Stomach (tissue), 9 donors: ENCODE data around the gene LHX4. TPM values are rescaled to one million over a fixed set of nuclear protein-coding genes. Genes with fewer than 3 reads are reported as not detected.

ENCODE experiments used
- DNase-seq, 2 donors: peaks; one replicate each; pipeline versions ENCODE4 v3.0.0 to v3.0.0-alpha.2; 2013 to 2019
- H3K27ac ChIP-seq, 5 donors: fragments of 200-600 bp in 4 of 5; sonication (generic) in 4 of 5; one replicate each; pipeline ENCODE4 v1.5.1; 2013 to 2019; ENCODE audit warnings: mild to moderate bottlenecking in 1 of 5, moderate library complexity in 1 of 5
- H3K27me3 ChIP-seq, 3 donors: fragments of 200-600 bp; sonication (generic); one replicate each; pipeline ENCODE4 v1.5.1; 2017 to 2019; ENCODE audit warnings: mixed run types in 1 of 3
- H3K36me3 ChIP-seq, 4 donors: fragments of 200-600 bp; sonication (generic); 1 replicate in 3 of 4; 2 replicates in 1 of 4; pipeline ENCODE4 v1.5.1; 2016 to 2019
- H3K4me1 ChIP-seq, 4 donors: fragments of 200-600 bp; sonication (generic); one replicate each; pipeline ENCODE4 v1.5.1; 2016 to 2019
- H3K4me3 ChIP-seq, 4 donors: fragments of 200-600 bp; sonication (generic) in 3 of 4; one replicate each; pipeline ENCODE4 v1.5.1; 2016 to 2019; ENCODE audit warnings: mild to moderate bottlenecking in 1 of 4
- H3K9me3 ChIP-seq, 4 donors: fragments of 200-600 bp; sonication (generic); one replicate each; pipeline ENCODE4 v1.5.1; 2016 to 2019
- EP300 ChIP-seq: sonication (generic); formaldehyde crosslinking; IDR thresholded peaks from one replicate; pipeline ENCODE4 v1.6.1; 2017; ENCODE audit warnings: antibody characterized with exemption
- POLR2A ChIP-seq, 4 donors: fragments of 450-650 bp; IDR thresholded peaks; one replicate each; pipeline ENCODE4 v1.6.1; 2016; ENCODE audit warnings: antibody characterized with exemption in 4 of 4, control low read depth in 2 of 4, mild to moderate bottlenecking in 1 of 4, moderate library complexity in 1 of 4
- POLR2AphosphoS5 ChIP-seq, 3 donors: sonication (generic); formaldehyde crosslinking; IDR thresholded peaks; one replicate each; pipeline ENCODE4 v1.6.1; 2016; ENCODE audit warnings: antibody characterized with exemption in 3 of 3
- WGBS, 5 donors: extraction: QIAGEN DNeasy Blood & Tissue Kit in 3 of 5; methylation state at CpG; one replicate each; pipeline versions ENCODE4 v1.1.5 to v1.1.7; 2013 to 2018; 5-methylcytosine and 5-hydroxymethylcytosine counted together
- intact Hi-C: fragments of 100-400 bp; cut with DNase I; formaldehyde crosslinking; loops from one replicate; pipeline ENCODE4 v1.15.1; 2023; ENCODE audit warnings: low total_unique reads
- polyA plus RNA-seq, 3 donors: library from polyadenylated mRNA; stranded (reverse); fragments of 200-250 nt; gene quantifications; one replicate each; pipeline ENCODE4 v1.2.3, GENCODE V29; 2013
- total RNA-seq, 5 donors: library from RNA; depleted of rRNA; stranded (reverse); fragments of >200 nt; gene quantifications; one replicate each; pipeline versions ENCODE4 v1.1.0 to v1.2.3, GENCODE V29; 2014 to 2016
- TF ChIP-seq, protein P1 (sequence below), 7 experiments: fragments of 450-650 bp in 4 of 7; fragments of 200-600 bp in 3 of 7; sonication (generic) in 3 of 7; IDR thresholded peaks; one replicate each; pipeline ENCODE4 v1.5.1; 2016 to 2019; ENCODE audit warnings: antibody characterized with exemption in 7 of 7, control low read depth in 2 of 7, mild to moderate bottlenecking in 1 of 7
- donor health status: healthy with polysubstance abuse.
- donor health status: Bipolar disorder and iron deficiency.
- donor health status: healthy.

LHX4 gene
- total and polyA plus RNA-seq, 8 donors, result 0.03 to 0.18 TPM; not detected in 6

DNA sequence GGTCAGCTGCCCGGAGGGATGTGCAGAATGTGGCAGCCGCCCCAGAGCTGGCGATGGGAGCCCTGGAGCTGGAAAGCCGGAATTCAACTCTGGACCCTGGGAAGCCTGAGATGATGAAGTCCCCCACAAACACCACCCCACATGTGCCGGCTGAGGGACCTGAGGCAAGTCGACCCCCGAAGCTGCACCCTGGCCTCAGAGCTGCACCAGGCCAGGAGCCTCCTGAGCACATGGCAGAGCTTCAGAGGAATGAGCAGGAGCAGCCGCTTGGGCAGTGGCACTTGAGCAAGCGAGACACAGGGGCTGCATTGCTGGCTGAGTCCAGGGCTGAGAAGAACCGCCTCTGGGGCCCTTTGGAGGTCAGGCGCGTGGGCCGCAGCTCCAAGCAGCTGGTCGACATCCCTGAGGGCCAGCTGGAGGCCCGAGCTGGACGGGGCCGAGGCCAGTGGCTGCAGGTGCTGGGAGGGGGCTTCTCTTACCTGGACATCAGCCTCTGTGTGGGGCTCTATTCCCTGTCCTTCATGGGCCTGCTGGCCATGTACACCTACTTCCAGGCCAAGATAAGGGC lies 33.5 kb upstream of the LHX4 start:
- TF ChIP-seq EP300 (no peak), POLR2A (IDR thresholded peaks at IDR 0.05) (no peak), POLR2AphosphoS5 (IDR thresholded peaks at IDR 0.05) (no peak)
- TF ChIP-seq, protein P1, sequence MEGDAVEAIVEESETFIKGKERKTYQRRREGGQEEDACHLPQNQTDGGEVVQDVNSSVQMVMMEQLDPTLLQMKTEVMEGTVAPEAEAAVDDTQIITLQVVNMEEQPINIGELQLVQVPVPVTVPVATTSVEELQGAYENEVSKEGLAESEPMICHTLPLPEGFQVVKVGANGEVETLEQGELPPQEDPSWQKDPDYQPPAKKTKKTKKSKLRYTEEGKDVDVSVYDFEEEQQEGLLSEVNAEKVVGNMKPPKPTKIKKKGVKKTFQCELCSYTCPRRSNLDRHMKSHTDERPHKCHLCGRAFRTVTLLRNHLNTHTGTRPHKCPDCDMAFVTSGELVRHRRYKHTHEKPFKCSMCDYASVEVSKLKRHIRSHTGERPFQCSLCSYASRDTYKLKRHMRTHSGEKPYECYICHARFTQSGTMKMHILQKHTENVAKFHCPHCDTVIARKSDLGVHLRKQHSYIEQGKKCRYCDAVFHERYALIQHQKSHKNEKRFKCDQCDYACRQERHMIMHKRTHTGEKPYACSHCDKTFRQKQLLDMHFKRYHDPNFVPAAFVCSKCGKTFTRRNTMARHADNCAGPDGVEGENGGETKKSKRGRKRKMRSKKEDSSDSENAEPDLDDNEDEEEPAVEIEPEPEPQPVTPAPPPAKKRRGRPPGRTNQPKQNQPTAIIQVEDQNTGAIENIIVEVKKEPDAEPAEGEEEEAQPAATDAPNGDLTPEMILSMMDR (IDR thresholded peaks at IDR 0.05), result no peak

GRCh38 chr1:180197231-180197630 lies 32.8 kb upstream of the LHX4 start:
- Histone ChIP-seq H3K9me3 (no peaks in the 10 kb centered on the region), H3K27ac (no peak overlapping the region), H3K4me1 (peaks cover 0 to 15% (median 12%) of the 10 kb centered on the region in 4 donors), H3K27me3 (no peaks in the 10 kb centered on the region), H3K36me3 (peaks cover 28 to 91% (median 82%) of the 10 kb centered on the region in 4 donors), H3K4me3 (no peak overlapping the region)
- TF ChIP-seq, protein P1 (IDR thresholded peaks at IDR 0.05), result no peak
- TF ChIP-seq EP300 (no peak), POLR2AphosphoS5 (IDR thresholded peaks at IDR 0.05) (no peak), POLR2A (IDR thresholded peaks at IDR 0.05) (no peak)
- WGBS, 5 donors, result 58 to 100% (median 79%) methylated on average over 2 to 5 of the region's 5 CpGs
- intact Hi-C loops, result no loop called here
- no peak for DNase-seq

More for the DNA sequence above, 33.5 kb upstream of the LHX4 start:
- no peak overlapping the region for H3K4me3 ChIP-seq
- no peaks in the 10 kb centered on the region for H3K9me3 ChIP-seq
- 87 to 96% (median 91%) methylated on average over 10 to 17 of the region's 17 CpGs for WGBS, 5 donors
- DNase-seq, result no peak
- peaks cover 35 to 98% (median 87%) of the 10 kb centered on the region in 4 donors for H3K36me3 ChIP-seq
- intact Hi-C loops, result no loop called here
- H3K27me3 ChIP-seq, result no peaks in the 10 kb centered on the region
- peaks cover 0 to 21% (median 17%) of the 10 kb centered on the region in 4 donors for H3K4me1 ChIP-seq
- no peak overlapping the region for H3K27ac ChIP-seq

- peaks cover 0 to 7% (median 4%) of the 10 kb centered on the region in 4 donors for H3K4me1 ChIP-seq
- H3K27me3 ChIP-seq, result no peaks in the 10 kb centered on the region
- H3K36me3 ChIP-seq, result peaks cover 28 to 81% (median 72%) of the 10 kb centered on the region in 4 donors
- H3K9me3 ChIP-seq, result no peaks in the 10 kb centered on the region
- TF ChIP-seq POLR2A (IDR thresholded peaks at IDR 0.05) (no peak), POLR2AphosphoS5 (IDR thresholded peaks at IDR 0.05) (no peak), EP300 (no peak)
- TF ChIP-seq, protein P1 (IDR thresholded peaks at IDR 0.05), result no peak
- no peak overlapping the region for H3K27ac ChIP-seq
- peak in 1 of 2 donors; percentile 38 for DNase-seq
- no peak overlapping the region for H3K4me3 ChIP-seq
- intact Hi-C loops, result no loop called here
- WGBS, 5 donors, result 34 to 58% (median 49%) methylated on average over 2 to 4 of the region's 4 CpGs
These were observed 31.9 kb upstream of the LHX4 start for GRCh38 chr1:180198196-180198595.

DNA sequence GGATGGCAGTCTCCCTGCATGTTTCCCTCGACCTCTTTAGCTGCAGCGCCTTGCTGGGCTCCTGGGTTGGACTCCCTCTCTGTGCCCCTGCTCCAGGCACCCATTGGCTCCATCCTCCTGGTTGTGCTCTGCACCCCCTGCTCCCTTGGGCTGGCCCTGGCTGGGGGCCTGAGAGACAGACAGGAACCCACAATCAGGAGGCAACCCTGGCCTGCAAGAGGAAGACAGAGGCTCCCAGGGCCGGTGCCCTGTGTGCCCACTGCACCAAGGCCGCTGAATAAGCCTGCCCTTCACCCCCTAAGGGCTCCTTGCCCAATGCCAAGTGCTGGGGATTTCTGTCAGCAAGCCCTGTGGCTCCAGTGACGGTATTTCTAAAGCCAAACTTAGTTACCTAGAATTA lies 31.5 kb upstream of the LHX4 start:
- no peak overlapping the region for H3K27ac ChIP-seq
- intact Hi-C loops, result no loop called here
- peaks cover 0 to 3% (median under 1%) of the 10 kb centered on the region in 4 donors for H3K4me1 ChIP-seq
- DNase-seq, result no peak
- TF ChIP-seq, protein P1 (IDR thresholded peaks at IDR 0.05), result no peak
- TF ChIP-seq POLR2A (IDR thresholded peaks at IDR 0.05), result no peak
- TF ChIP-seq POLR2AphosphoS5 (IDR thresholded peaks at IDR 0.05), result no peak
- no peak for TF ChIP-seq EP300
- H3K27me3 ChIP-seq, result no peaks in the 10 kb centered on the region
- peaks cover 28 to 77% (median 68%) of the 10 kb centered on the region in 4 donors for H3K36me3 ChIP-seq
- no peak overlapping the region for H3K4me3 ChIP-seq
- no peaks in the 10 kb centered on the region for H3K9me3 ChIP-seq
- WGBS, 5 donors, result 86 to 94% (median 93%) methylated on average over 3 to 5 of the region's 5 CpGs
